Measurements from ENCODE around the gene MEIG1. TPM values are rescaled to one million over a fixed set of nuclear protein-coding genes. Genes with fewer than 3 reads are reported as not detected.
A peak's percentile ranks its signal among the peaks of the same experiment; 100 is the strongest.
"Not testable (repeated sequence)": the region's sequence is repeated elsewhere in the genome, so short reads cannot be mapped to it uniquely, and the experiment has no call there.

The MEIG1 gene
- total RNA-seq, 3 donors from 2014 or later (not counting 1 experiment from before 2014, with no cell fraction given) = not detected

DNA sequence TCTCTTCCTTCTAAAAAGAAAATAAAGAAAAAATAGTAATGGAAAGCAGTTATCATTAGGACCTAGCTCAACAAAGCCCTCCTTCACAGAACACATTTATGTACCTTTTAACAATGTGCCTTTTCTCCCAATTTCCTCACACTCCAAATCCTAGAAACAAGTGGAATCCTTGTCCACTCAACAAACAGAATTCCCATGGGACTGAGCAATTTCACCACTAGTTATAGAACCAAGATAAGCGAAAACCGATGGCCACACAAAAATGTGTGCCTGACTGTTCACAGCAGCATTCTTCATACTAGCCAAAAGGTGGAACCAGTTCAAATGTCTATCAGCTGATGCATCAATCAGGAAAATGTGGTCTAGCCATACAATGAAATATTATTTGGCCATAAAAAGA is 22.6 kb upstream of the MEIG1 start:
- Histone ChIP-seq H3K4me1 (ENCODE audit: control insufficient read depth, insufficient read depth, low read length) (peaks cover 4% of the 10 kb centered on the region), H3K4me3 (ENCODE audit: low read length) (no peak overlapping the region), H3K36me3 (ENCODE audit: control insufficient read depth, insufficient read depth, low read length) (peaks cover 50% of the 10 kb centered on the region), H3K27ac (ENCODE audit: low read length) (no peak overlapping the region), H3K27me3 (ENCODE audit: control insufficient read depth, insufficient read depth, low read length) (no peaks in the 10 kb centered on the region), H3K9me3 (ENCODE audit: control insufficient read depth, insufficient read depth, low read length) (no peaks in the 10 kb centered on the region)
- no peak for ATAC-seq
- Mint-ChIP-seq H3K27ac (peak overlapping the region; percentile 25 to 60), H3K36me3 (no peaks in the 10 kb centered on the region), H3K4me1 (peaks cover 10 to 12% of the 10 kb centered on the region in 2 donors), H3K27me3 (ENCODE audit: low read depth in 2 of 2) (no peaks in the 10 kb centered on the region), H3K4me3 (no peak overlapping the region), H3K9me3 (no peaks in the 10 kb centered on the region)
- 98% methylated on average over 2 of the region's 2 CpGs for WGBS (ENCODE audit: insufficient coverage)
- TF ChIP-seq, protein P1, sequence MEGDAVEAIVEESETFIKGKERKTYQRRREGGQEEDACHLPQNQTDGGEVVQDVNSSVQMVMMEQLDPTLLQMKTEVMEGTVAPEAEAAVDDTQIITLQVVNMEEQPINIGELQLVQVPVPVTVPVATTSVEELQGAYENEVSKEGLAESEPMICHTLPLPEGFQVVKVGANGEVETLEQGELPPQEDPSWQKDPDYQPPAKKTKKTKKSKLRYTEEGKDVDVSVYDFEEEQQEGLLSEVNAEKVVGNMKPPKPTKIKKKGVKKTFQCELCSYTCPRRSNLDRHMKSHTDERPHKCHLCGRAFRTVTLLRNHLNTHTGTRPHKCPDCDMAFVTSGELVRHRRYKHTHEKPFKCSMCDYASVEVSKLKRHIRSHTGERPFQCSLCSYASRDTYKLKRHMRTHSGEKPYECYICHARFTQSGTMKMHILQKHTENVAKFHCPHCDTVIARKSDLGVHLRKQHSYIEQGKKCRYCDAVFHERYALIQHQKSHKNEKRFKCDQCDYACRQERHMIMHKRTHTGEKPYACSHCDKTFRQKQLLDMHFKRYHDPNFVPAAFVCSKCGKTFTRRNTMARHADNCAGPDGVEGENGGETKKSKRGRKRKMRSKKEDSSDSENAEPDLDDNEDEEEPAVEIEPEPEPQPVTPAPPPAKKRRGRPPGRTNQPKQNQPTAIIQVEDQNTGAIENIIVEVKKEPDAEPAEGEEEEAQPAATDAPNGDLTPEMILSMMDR (IDR thresholded peaks at IDR 0.05) = no peak
- intact Hi-C loops (cut with micrococcal nuclease) = no loop called here
- no peak for DNase-seq

DNA sequence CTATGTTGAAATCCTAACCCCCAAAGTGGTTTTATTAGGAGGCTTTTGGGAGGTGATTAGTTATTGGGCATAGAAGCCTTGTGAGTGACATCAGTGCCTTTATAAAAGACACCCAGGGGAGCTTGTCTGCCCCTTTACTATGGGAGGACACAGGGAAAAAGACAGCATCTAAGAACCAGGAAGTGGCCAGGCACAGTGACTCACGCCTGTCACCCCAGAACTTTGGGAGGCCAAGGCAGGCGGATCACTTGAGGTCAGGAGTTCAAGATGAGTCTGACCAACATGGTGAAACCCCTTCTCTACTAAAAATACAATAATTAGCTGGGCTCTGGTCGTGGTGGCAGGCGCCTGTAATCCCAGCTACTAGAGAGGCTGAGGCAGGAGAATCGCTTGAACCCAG is 20.2 kb upstream of the MEIG1 start:
- H3K27ac ChIP-seq (ENCODE audit: low read length); H3K4me3 Mint-ChIP-seq; H3K27me3 Mint-ChIP-seq (ENCODE audit: low read depth in 2 of 2); H3K9me3 ChIP-seq (ENCODE audit: control insufficient read depth, insufficient read depth, low read length); H3K4me1 ChIP-seq (ENCODE audit: control insufficient read depth, insufficient read depth, low read length); intact Hi-C loops (cut with micrococcal nuclease); H3K4me3 ChIP-seq (ENCODE audit: low read length); H3K36me3 Mint-ChIP-seq; H3K9me3 Mint-ChIP-seq; H3K27me3 ChIP-seq (ENCODE audit: control insufficient read depth, insufficient read depth, low read length): not testable (repeated sequence)
- Mint-ChIP-seq H3K4me1 (peaks cover 17 to 24% of the 10 kb centered on the region in 2 donors), H3K27ac (peak overlapping the region; percentile 68 to 79)
- DNase-seq (peak in 1 of 2 donors; percentile 35), ATAC-seq (peak in 2 of 3 donors; percentile 65 to 89)
- 8% methylated on average over 2 of the region's 5 CpGs for WGBS (ENCODE audit: insufficient coverage)
- H3K36me3 ChIP-seq (ENCODE audit: control insufficient read depth, insufficient read depth, low read length) = peaks cover 38% of the 10 kb centered on the region

DNA sequence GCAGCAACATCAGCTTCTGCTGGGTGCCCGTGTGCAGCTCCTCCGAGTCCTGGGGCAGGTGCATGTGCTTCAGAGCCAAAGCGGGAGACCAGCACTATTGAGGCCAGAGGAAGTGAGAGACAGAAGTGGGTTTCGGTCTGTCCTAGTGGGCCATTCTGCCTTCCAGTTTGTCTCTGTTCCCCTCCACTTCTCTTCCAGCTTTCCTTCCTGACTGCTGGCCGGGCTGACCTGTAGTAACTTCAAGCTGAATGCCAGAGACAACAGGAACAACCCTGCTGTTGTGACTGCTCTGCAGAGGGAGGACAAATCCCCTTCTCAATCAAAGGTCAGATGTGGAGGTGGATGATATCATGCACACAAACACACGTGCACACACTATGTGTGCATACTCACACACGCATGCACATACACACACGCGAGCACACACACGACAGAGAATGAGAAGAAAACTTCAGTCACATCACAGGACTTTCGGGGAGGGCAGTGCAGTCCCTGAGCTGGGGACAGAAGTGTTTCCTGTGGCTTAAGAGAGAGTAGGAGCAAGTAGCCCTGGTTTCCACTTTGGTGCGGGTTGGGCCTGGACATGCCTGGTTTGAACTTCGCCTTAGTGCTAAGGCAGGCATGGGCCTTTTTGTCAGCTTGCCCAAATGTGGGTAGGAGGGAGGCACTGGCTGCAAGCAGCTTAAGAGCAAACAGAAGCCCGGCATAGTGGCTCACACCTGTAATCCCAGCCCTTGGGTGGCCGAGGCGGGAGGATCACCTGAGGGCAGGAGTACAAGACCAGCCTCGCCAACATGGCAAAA is 16.8 kb upstream of the MEIG1 start:
- H3K27ac ChIP-seq (ENCODE audit: low read length); H3K4me3 ChIP-seq (ENCODE audit: low read length); H3K4me1 ChIP-seq (ENCODE audit: control insufficient read depth, insufficient read depth, low read length); H3K9me3 ChIP-seq (ENCODE audit: control insufficient read depth, insufficient read depth, low read length); intact Hi-C loops (cut with micrococcal nuclease); H3K27me3 ChIP-seq (ENCODE audit: control insufficient read depth, insufficient read depth, low read length); ATAC-seq; DNase-seq; H3K9me3 Mint-ChIP-seq; H3K36me3 Mint-ChIP-seq; H3K4me3 Mint-ChIP-seq; H3K27me3 Mint-ChIP-seq (ENCODE audit: low read depth in 2 of 2): not testable (repeated sequence)
- H3K36me3 ChIP-seq (ENCODE audit: control insufficient read depth, insufficient read depth, low read length) = peaks cover 45% of the 10 kb centered on the region
- Mint-ChIP-seq H3K4me1 (peaks cover 12 to 19% of the 10 kb centered on the region in 2 donors), H3K27ac (peak overlapping the region in 1 of 2 donors; percentile 67)
- 88% methylated on average over 12 of the region's 17 CpGs for WGBS (ENCODE audit: insufficient coverage)

DNA sequence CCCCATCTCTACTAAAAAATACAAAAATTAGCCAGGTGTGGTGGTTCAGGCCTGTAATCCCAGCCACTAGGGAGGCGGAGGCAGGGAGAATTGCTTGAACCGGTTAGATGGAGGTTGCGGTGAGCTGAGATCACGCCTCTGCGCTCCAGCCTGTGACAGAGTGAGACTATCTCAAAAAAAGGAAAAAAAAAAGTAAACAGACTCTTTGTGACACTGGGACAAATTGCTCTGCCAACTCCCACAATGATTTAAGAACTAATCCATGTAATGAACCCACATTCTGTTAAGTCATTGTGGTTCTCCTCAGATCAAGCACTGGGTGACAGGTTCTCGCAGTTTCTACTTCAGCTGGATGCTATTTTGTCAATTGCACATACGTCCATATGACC is 16.2 kb upstream of the MEIG1 start:
- H3K9me3 ChIP-seq (ENCODE audit: control insufficient read depth, insufficient read depth, low read length); intact Hi-C loops (cut with micrococcal nuclease); H3K4me3 Mint-ChIP-seq; ATAC-seq; DNase-seq; H3K27ac ChIP-seq (ENCODE audit: low read length); H3K36me3 Mint-ChIP-seq; H3K4me3 ChIP-seq (ENCODE audit: low read length); H3K27me3 Mint-ChIP-seq (ENCODE audit: low read depth in 2 of 2); H3K4me1 ChIP-seq (ENCODE audit: control insufficient read depth, insufficient read depth, low read length); H3K9me3 Mint-ChIP-seq; H3K27me3 ChIP-seq (ENCODE audit: control insufficient read depth, insufficient read depth, low read length): not testable (repeated sequence)
- H3K36me3 ChIP-seq (ENCODE audit: control insufficient read depth, insufficient read depth, low read length) = peaks cover 49% of the 10 kb centered on the region
- WGBS (ENCODE audit: insufficient coverage) = 91% methylated on average over 5 of the region's 7 CpGs
- Mint-ChIP-seq H3K4me1 (peaks cover 12 to 19% of the 10 kb centered on the region in 2 donors), H3K27ac (peak overlapping the region; percentile 50 to 67)

DNA sequence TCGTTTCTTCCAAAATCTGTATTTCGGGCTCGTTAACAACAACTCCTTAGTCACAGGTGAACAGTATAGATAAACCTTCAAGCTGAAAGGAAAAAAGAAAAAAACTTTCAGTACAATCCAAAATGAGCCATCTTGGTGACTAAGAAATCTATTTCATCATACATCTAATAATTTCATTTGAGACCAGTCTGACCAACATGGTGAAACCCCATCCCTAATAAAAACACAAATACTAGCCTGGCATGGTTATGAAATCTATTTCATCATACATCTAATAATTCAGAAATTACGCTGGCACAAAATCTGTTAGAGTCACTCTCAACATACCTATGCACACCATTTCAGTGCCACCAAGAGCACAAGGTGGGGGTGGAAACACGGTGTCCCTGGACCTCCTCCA is 14.1 kb upstream of the MEIG1 start:
- H3K4me3 ChIP-seq (ENCODE audit: low read length) = no peak overlapping the region
- Mint-ChIP-seq H3K4me1 (peaks cover 14 to 27% of the 10 kb centered on the region in 2 donors), H3K27me3 (ENCODE audit: low read depth in 2 of 2) (no peaks in the 10 kb centered on the region), H3K9me3 (no peaks in the 10 kb centered on the region), H3K4me3 (no peak overlapping the region), H3K36me3 (no peaks in the 10 kb centered on the region), H3K27ac (no peak overlapping the region)
- DNase-seq (no peak), ATAC-seq (no peak)
- TF ChIP-seq, protein P1 (IDR thresholded peaks at IDR 0.05) = no peak
- peaks cover 54% of the 10 kb centered on the region for H3K36me3 ChIP-seq (ENCODE audit: control insufficient read depth, insufficient read depth, low read length)
- intact Hi-C loops (cut with micrococcal nuclease) = no loop called here
- no peak overlapping the region for H3K27ac ChIP-seq (ENCODE audit: low read length)
- no peaks in the 10 kb centered on the region for H3K27me3 ChIP-seq (ENCODE audit: control insufficient read depth, insufficient read depth, low read length)
- peaks cover 4% of the 10 kb centered on the region for H3K4me1 ChIP-seq (ENCODE audit: control insufficient read depth, insufficient read depth, low read length)
- H3K9me3 ChIP-seq (ENCODE audit: control insufficient read depth, insufficient read depth, low read length) = no peaks in the 10 kb centered on the region
- 97% methylated on average over 5 of the region's 5 CpGs for WGBS (ENCODE audit: insufficient coverage)
